ENCODE results near the gene TRIP6. TPM values are rescaled to one million over a fixed set of nuclear protein-coding genes. Genes with fewer than 3 reads are reported as not detected.

Gene TRIP6
- total RNA-seq, 1 experiment from 2014 or later: 3.2 TPM

DNA sequence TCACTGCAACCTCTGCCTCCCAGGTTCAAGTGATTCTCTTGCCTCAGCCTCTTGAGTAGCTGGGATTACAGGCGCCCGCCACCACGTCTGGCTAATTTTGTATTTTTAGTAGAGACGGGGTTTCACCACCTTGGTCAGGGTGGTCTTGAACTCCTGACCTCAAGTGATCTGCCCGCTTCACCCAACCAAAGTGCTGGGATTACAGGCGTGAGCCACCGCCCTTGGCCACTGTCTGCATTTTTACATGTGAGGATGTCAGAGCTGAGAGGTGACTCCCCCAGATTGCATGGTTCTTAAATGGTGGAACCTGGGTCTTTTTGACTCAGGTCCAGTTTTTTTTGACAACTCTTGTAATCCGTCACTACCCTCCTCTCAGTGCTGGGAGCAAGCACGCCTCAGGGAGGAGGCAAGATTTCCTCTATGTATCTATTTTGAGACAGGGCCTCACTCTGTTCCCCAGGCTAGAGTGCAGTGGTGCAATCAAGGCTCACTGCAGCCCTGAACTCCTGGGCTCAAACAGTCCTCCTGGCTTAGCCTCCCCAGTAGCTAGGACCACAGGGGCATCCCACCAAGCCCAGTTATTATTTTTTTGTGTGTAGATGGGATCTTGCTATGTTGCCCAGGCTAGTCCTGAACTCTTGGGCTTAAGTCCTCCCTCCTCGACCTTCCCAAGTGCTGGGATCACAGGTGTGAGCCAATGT lies 6.6 kb downstream of the TRIP6 start:
- POLR2A ChIA-PET: no interaction called here
- TF ChIP-seq TCF7L2 (IDR thresholded peaks at IDR 0.05; ENCODE audit: low read depth, low read length) (no peak), SIN3A (IDR thresholded peaks at IDR 0.05; ENCODE audit: borderline replicate concordance, insufficient read depth, low read depth, low read length) (no peak), POLR2AphosphoS5 (IDR thresholded peaks at IDR 0.05; ENCODE audit: low read depth, low read length) (no peak)
- TF ChIP-seq, protein P1, sequence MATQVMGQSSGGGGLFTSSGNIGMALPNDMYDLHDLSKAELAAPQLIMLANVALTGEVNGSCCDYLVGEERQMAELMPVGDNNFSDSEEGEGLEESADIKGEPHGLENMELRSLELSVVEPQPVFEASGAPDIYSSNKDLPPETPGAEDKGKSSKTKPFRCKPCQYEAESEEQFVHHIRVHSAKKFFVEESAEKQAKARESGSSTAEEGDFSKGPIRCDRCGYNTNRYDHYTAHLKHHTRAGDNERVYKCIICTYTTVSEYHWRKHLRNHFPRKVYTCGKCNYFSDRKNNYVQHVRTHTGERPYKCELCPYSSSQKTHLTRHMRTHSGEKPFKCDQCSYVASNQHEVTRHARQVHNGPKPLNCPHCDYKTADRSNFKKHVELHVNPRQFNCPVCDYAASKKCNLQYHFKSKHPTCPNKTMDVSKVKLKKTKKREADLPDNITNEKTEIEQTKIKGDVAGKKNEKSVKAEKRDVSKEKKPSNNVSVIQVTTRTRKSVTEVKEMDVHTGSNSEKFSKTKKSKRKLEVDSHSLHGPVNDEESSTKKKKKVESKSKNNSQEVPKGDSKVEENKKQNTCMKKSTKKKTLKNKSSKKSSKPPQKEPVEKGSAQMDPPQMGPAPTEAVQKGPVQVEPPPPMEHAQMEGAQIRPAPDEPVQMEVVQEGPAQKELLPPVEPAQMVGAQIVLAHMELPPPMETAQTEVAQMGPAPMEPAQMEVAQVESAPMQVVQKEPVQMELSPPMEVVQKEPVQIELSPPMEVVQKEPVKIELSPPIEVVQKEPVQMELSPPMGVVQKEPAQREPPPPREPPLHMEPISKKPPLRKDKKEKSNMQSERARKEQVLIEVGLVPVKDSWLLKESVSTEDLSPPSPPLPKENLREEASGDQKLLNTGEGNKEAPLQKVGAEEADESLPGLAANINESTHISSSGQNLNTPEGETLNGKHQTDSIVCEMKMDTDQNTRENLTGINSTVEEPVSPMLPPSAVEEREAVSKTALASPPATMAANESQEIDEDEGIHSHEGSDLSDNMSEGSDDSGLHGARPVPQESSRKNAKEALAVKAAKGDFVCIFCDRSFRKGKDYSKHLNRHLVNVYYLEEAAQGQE (IDR thresholded peaks at IDR 0.05; ENCODE audit: insufficient read depth in 1 of 2, low read depth in 2 of 2, low read length in 1 of 2): no peak
- TF ChIP-seq, protein P2, sequence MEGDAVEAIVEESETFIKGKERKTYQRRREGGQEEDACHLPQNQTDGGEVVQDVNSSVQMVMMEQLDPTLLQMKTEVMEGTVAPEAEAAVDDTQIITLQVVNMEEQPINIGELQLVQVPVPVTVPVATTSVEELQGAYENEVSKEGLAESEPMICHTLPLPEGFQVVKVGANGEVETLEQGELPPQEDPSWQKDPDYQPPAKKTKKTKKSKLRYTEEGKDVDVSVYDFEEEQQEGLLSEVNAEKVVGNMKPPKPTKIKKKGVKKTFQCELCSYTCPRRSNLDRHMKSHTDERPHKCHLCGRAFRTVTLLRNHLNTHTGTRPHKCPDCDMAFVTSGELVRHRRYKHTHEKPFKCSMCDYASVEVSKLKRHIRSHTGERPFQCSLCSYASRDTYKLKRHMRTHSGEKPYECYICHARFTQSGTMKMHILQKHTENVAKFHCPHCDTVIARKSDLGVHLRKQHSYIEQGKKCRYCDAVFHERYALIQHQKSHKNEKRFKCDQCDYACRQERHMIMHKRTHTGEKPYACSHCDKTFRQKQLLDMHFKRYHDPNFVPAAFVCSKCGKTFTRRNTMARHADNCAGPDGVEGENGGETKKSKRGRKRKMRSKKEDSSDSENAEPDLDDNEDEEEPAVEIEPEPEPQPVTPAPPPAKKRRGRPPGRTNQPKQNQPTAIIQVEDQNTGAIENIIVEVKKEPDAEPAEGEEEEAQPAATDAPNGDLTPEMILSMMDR (IDR thresholded peaks at IDR 0.05): no peak
- H3K27ac ChIP-seq (ENCODE audit: low read length): peak overlapping the region; percentile 98
- CTCF ChIA-PET: no interaction called here
- H3K4me1 ChIP-seq (ENCODE audit: control insufficient read depth, insufficient read depth, low read length): peaks cover 8% of the 10 kb centered on the region
- no peaks in the 10 kb centered on the region for H3K9me3 ChIP-seq (ENCODE audit: control insufficient read depth, insufficient read depth, low read depth, low read length)
- DNase-seq (ENCODE audit: low read depth, low spot score) (no peak), ATAC-seq (no peak)
- H3K4me3 ChIP-seq (ENCODE audit: low read depth in 2 of 2, low read length in 2 of 2): peak overlapping the region; percentile 86 to 98
- no TSS peak for BruUV-seq (replicated peaks)
- intact Hi-C loops (cut with micrococcal nuclease; ENCODE audit: unreplicated experiment): no loop called here
- in situ Hi-C loops (cut with HindIII; ENCODE audit: low pct_unique_long_range_greater_than_20kb, low sequenced_read_pairs): no loop called here
- H3K36me3 ChIP-seq (ENCODE audit: control insufficient read depth, insufficient read depth, low read length): no peaks in the 10 kb centered on the region; the same call in none of the 2 replicates
- no peaks in the 10 kb centered on the region for H3K27me3 ChIP-seq (ENCODE audit: control insufficient read depth, insufficient read depth, low read length)

DNA sequence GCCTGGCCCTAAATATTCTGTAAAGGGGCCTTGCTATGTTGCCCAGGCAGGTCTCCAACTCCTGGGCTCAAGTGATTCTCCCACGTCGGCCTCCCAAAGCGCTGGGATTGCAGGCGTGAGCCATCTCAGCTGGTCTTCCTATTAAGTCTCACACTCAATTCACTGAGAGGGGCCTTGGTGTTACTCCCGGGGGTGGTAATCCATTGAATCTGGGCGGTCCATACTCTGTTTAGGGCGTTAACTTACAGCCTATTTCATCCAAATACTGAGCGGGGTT lies 7.1 kb downstream of the TRIP6 start:
- Histone ChIP-seq H3K4me3 (ENCODE audit: low read depth in 2 of 2, low read length in 2 of 2) (peak overlapping the region; percentile 86 to 98), H3K27ac (ENCODE audit: low read length) (peak overlapping the region; percentile 98), H3K27me3 (ENCODE audit: control insufficient read depth, insufficient read depth, low read length) (no peaks in the 10 kb centered on the region), H3K36me3 (ENCODE audit: control insufficient read depth, insufficient read depth, low read length) (no peaks in the 10 kb centered on the region; the same call in none of the 2 replicates), H3K9me3 (ENCODE audit: control insufficient read depth, insufficient read depth, low read depth, low read length) (no peaks in the 10 kb centered on the region), H3K4me1 (ENCODE audit: control insufficient read depth, insufficient read depth, low read length) (peaks cover 8% of the 10 kb centered on the region)
- ChIA-PET POLR2A (no interaction called here), CTCF (no interaction called here)
- DNase-seq (ENCODE audit: low read depth, low spot score): no peak
- no TSS peak for BruUV-seq (replicated peaks)
- intact Hi-C loops (cut with micrococcal nuclease; ENCODE audit: unreplicated experiment): no loop called here
- TF ChIP-seq, protein P1 (IDR thresholded peaks at IDR 0.05; ENCODE audit: insufficient read depth in 1 of 2, low read depth in 2 of 2, low read length in 1 of 2): no peak
- TF ChIP-seq SIN3A (IDR thresholded peaks at IDR 0.05; ENCODE audit: borderline replicate concordance, insufficient read depth, low read depth, low read length) (no peak), POLR2AphosphoS5 (IDR thresholded peaks at IDR 0.05; ENCODE audit: low read depth, low read length) (no peak), TCF7L2 (IDR thresholded peaks at IDR 0.05; ENCODE audit: low read depth, low read length) (no peak)
- TF ChIP-seq, protein P2 (IDR thresholded peaks at IDR 0.05): no peak
- peak; percentile 7 for ATAC-seq
- in situ Hi-C loops (cut with HindIII; ENCODE audit: low pct_unique_long_range_greater_than_20kb, low sequenced_read_pairs): no loop called here

Measured in Panc1 (cell line).